ENCODE measurements around the gene UBE2S.

The UBE2S gene

DNA sequence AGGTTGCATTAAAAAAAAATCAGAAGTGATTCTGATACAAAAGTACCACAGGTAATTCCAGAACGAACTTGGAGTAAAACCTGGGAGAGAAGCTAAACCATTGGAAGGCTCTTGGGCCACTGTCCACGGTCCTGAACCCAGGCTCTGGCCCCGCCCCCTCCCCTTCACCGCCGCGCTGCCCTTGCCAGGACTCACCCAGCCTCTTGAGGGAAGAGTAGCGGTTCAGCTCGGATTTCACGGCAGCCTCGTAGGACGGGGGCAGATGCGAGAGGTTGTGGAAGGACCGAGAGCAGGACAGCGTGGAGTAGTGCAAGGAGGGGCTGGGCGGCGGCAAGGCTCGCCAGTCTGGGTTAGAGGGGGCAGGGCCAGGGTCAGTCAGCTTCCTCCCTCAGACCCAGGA, 29.8 kb upstream of the UBE2S start:
- no peak overlapping the region for H3K4me3 ChIP-seq (ENCODE audit: low read depth, low read length)
- DNase-seq (ENCODE audit: low read depth), result no peak
- TF ChIP-seq, protein P1, sequence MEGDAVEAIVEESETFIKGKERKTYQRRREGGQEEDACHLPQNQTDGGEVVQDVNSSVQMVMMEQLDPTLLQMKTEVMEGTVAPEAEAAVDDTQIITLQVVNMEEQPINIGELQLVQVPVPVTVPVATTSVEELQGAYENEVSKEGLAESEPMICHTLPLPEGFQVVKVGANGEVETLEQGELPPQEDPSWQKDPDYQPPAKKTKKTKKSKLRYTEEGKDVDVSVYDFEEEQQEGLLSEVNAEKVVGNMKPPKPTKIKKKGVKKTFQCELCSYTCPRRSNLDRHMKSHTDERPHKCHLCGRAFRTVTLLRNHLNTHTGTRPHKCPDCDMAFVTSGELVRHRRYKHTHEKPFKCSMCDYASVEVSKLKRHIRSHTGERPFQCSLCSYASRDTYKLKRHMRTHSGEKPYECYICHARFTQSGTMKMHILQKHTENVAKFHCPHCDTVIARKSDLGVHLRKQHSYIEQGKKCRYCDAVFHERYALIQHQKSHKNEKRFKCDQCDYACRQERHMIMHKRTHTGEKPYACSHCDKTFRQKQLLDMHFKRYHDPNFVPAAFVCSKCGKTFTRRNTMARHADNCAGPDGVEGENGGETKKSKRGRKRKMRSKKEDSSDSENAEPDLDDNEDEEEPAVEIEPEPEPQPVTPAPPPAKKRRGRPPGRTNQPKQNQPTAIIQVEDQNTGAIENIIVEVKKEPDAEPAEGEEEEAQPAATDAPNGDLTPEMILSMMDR (IDR thresholded peaks at IDR 0.05; ENCODE audit: control insufficient read depth, extremely low read depth, insufficient read depth), result no peak

DNA sequence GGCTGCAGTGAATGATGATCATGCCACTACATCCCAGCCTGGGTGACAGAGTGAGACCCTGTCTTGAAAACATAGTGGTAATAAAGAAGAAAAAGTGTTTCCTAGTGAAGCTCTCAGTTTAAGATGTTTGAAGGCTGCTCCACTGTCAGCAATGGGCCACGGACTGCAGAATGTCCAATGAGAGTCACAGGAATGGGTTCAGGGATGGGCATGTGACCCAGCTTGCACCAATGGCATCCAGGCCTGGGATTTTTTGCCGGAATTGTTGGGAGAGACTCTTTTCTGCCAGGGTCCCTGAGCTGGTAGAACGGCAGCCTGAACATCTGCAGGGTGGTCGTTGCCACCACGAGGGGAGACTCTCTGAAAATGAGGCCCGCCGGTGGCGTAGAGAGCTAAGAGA, 29.3 kb upstream of the UBE2S start:
- TF ChIP-seq, protein P1 (IDR thresholded peaks at IDR 0.05; ENCODE audit: control insufficient read depth, extremely low read depth, insufficient read depth), result no peak
- DNase-seq (ENCODE audit: low read depth), result no peak
- H3K4me3 ChIP-seq (ENCODE audit: low read depth, low read length), result no peak overlapping the region

DNA sequence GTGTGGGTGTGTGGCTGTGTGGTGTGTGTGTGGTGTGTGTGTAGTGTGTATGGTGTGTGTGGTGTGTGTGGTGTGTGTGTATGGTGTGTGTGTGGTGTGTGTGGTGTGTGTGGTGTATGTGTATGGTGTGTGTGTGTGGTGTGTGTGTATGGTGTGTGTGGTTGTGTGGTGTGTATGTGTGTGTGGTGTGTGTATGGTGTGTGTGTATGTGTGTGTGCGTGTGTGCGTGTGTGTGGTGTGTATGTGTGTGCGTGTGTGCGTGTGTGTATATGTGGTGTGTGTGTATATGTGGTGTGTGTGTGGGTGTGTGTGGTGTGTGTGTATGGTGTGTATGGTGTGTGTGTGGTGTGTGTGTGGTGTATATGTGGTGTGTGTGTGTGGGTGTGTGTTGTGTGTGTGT, 27.4 kb upstream of the UBE2S start:
- DNase-seq (ENCODE audit: low read depth), result no peak
- TF ChIP-seq, protein P1 (IDR thresholded peaks at IDR 0.05; ENCODE audit: control insufficient read depth, extremely low read depth, insufficient read depth), result no peak

DNA sequence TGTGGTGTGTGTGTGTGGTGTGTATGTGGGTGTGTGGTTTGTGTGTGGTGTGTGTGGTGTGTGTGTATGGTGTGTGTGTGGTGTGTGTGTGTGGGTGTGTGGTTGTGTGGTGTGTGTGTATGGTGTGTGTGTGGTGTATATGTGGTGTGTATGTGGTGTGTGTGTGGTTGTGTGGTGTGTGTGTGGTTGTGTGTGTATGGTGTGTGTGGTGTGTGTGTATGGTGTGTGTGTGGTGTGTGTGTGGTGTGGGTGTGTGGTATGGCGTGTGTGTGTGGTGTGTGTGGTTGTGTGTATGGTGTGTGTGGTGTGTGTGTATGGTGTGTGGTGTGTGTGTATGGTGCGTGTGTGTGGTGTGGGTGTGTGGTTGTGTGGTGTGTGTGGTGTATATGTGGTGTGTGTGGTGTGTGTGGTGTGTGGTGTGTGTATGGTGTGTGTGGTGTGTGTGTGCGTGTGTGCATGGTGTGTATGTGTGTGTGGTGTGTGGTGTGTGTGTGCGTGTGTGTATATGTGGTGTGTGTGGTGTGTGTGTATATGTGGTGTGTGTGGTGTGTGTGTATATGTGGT, 26.9 kb upstream of the UBE2S start:
- TF ChIP-seq, protein P1 (IDR thresholded peaks at IDR 0.05; ENCODE audit: control insufficient read depth, extremely low read depth, insufficient read depth), result no peak

More for the DNA sequence above, 27.4 kb upstream of the UBE2S start:
- no peak overlapping the region for H3K4me3 ChIP-seq (ENCODE audit: low read depth, low read length)

DNA sequence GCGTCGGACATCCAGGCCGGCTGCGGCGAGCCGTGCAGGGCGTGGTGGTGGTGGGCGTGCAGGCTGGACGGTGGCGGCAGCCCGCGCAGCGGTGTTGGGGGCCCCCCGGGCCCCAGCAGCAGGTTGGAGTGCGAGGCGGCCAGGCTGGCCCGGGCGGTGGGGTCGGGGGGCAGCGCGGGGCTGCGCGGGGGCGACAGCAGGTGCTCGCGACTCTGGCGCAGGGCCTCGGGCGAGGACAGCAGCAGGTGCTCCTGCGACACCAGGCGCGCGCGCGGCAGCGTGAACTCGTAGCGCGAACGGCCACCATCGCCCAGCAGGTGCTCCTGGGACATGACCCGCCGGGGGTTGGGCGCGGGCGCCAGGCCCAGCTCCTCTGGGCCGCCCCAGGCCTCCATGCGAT, 25.7 kb upstream of the UBE2S start:
- no peak overlapping the region for H3K4me3 ChIP-seq (ENCODE audit: low read depth, low read length)
- no peak for DNase-seq (ENCODE audit: low read depth)
- TF ChIP-seq, protein P1 (IDR thresholded peaks at IDR 0.05; ENCODE audit: control insufficient read depth, extremely low read depth, insufficient read depth), result no peak

More for the DNA sequence above, 26.9 kb upstream of the UBE2S start:
- no peak overlapping the region for H3K4me3 ChIP-seq (ENCODE audit: low read depth, low read length)
- DNase-seq (ENCODE audit: low read depth), result no peak

DNA sequence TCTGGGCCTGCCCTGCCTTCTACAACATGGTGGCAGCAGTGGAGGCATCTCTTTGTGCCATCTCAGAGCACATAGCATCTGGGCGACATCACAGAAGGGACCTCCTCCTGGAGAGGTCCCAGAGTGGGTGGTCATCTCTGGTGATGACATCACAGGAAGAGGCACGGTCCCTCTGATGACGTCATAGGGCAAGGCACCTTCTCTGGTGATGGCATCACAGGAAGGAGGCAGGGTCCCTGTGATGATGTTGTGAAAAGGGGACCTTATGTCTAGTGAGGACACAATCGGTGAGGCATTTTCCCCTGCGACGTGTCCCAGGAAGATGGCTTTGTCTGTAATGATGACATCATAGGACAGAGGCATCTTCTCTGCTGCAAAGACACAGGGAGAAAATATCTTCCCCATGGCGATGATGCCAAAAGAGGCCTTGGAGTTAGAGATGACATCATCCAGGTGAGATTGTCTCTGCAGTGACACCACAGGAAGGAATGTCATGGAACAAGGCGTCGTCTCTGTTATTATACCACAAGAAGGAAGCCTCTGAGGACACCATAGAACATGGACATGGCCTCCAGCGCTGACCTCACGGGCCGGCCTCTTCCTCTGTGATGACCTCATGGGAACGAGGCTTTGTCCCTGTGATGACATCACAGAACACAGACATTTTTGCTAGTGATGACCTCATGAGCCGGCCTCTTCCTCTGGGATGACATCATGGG, 24.8 kb upstream of the UBE2S start:
- TF ChIP-seq, protein P1 (IDR thresholded peaks at IDR 0.05; ENCODE audit: control insufficient read depth, extremely low read depth, insufficient read depth), result no peak
- H3K4me3 ChIP-seq (ENCODE audit: low read depth, low read length), result no peak overlapping the region
- no peak for DNase-seq (ENCODE audit: low read depth)

DNA sequence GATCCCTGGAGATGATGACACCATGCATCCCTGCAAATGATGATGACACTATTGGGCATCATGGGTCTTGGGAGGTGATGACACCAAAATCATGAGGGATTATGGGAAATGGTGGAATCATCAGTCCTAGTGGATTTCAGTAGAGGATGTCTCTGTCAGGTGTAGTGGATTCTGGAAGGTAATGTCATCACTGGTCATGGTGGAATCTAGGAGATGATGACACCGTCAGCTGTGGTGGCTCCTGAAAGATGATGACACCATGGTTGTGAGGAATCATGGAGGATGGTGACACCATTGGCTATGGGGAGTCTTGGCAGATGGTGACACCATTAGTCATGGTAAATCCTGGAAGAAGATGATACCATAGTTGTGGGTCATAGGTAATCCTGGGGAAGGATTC, 23.6 kb upstream of the UBE2S start:
- DNase-seq (ENCODE audit: low read depth), result no peak
- no peak overlapping the region for H3K4me3 ChIP-seq (ENCODE audit: low read depth, low read length)
- TF ChIP-seq, protein P1 (IDR thresholded peaks at IDR 0.05; ENCODE audit: control insufficient read depth, extremely low read depth, insufficient read depth), result no peak

All from LNCaP clone FGC (cell line).